Ovary (tissue), 9 donors: ENCODE data around the gene TBC1D5. TPM values are rescaled to one million over a fixed set of nuclear protein-coding genes. Genes with fewer than 3 reads are reported as not detected.

Experiments
- DNase-seq, 5 donors: peaks; one replicate each; pipeline ENCODE4 v3.0.0-alpha.2; 2019 to 2020
- H3K27ac ChIP-seq, 2 donors: fragments of 200-600 bp; one replicate each; pipeline versions ENCODE4 v1.5.1 to v1.8.0; 2019 to 2022
- H3K27me3 ChIP-seq: fragments of 200-600 bp; one replicate; pipeline ENCODE4 v1.8.0; 2022
- H3K36me3 ChIP-seq: fragments of 200-600 bp; sonication (generic); one replicate; pipeline ENCODE4 v1.5.1; 2019
- H3K4me1 ChIP-seq: one replicate; pipeline ENCODE4 v1.8.1; 2013; ENCODE audit warnings: mild to moderate bottlenecking, moderate library complexity; ENCODE audit not compliant: insufficient read depth
- H3K4me3 ChIP-seq: fragments of 200-600 bp; sonication (generic); one replicate; pipeline ENCODE4 v1.5.1; 2017
- H3K9me3 ChIP-seq, 2 donors: fragments of 200-600 bp in 1 of 2; sonication (generic) in 1 of 2; one replicate each; pipeline versions ENCODE4 v1.5.1 to v1.8.1; 2013 to 2019; ENCODE audit warnings: mild to moderate bottlenecking in 1 of 2, moderate library complexity in 1 of 2
- EP300 ChIP-seq: sonication (generic); formaldehyde crosslinking; IDR thresholded peaks from one replicate; pipeline ENCODE4 v1.6.1; 2017; ENCODE audit warnings: antibody characterized with exemption
- POLR2A ChIP-seq: fragments of 450-650 bp; IDR thresholded peaks from one replicate; pipeline ENCODE4 v1.6.1; 2017; ENCODE audit warnings: antibody characterized with exemption, mild to moderate bottlenecking, moderate library complexity
- WGBS, 3 donors: extraction: QIAGEN DNeasy Blood & Tissue Kit in 1 of 3; methylation state at CpG; one replicate each; pipeline versions ENCODE4 v1.1.5 to v1.1.7; 2013 to 2017; 5-methylcytosine and 5-hydroxymethylcytosine counted together
- intact Hi-C, 4 donors: fragments of 100-400 bp; cut with DNase I; formaldehyde crosslinking; loops; one replicate each; pipeline versions ENCODE4 v1.11.0 to v1.15.1; 2022 to 2023
- polyA plus RNA-seq, 2 donors: library from polyadenylated mRNA; stranded (reverse); fragments of 200-250 nt in 1 of 2; fragments of 350-450 nt in 1 of 2; fragmentation: Illumina TruSeq in 1 of 2; extraction: RNeasy Lipid Tissue Mini Kit (QIAGEN cat#74804) in 1 of 2; gene quantifications; one replicate each; pipeline ENCODE4 v1.2.3, GENCODE V29; 2013 to 2014
- total RNA-seq, 7 donors: library from RNA; depleted of rRNA in 2 of 7; stranded (reverse); fragments of >200 nt in 2 of 7; fragmentation: NEBNext Ultra II Directional in 3 of 7; extraction: Animal tissue kit (Norgen Biotek cat#: 25700) in 3 of 7; gene quantifications; one replicate each; pipeline versions ENCODE4 v1.1.0 to v1.2.4, GENCODE V29; 2016 to 2023
- TF ChIP-seq, protein P1 (sequence below), 3 donors: fragments of 450-650 bp in 2 of 3; fragments of 200-600 bp in 1 of 3; IDR thresholded peaks; one replicate each; pipeline versions ENCODE4 v1.5.1 to v1.8.0; 2016 to 2022; ENCODE audit warnings: antibody characterized with exemption in 3 of 3, mild to moderate bottlenecking in 1 of 3
- donor health status: DM: no; HTN: no; CAD: no; lungs with moderate emphysema.
- donor health status: DM: no; HTN: no; CAD: no.
- donor health status: Bipolar disorder and iron deficiency.
- donor health status: DM: yes; HTN: yes; CAD: no.
- donor health status: DM: no; HTN: no; CAD: no.
- donor health status: DM: yes; HTN: yes; CAD: no.

TBC1D5 gene
- total and polyA plus RNA-seq, 9 donors, result 20.7 to 73.5 (median 61.0) TPM

GRCh38 chr3:17588422-17588821 lies 154.0 kb downstream of the TBC1D5 start:
- intact Hi-C loops, result no loop called here
- peaks cover 0 to 9% of the 10 kb centered on the region in 2 donors for H3K9me3 ChIP-seq
- 92 to 97% (median 95%) methylated on average over 1 of the region's 1 CpG for WGBS, 3 donors
- no peak for TF ChIP-seq POLR2A
- TF ChIP-seq EP300, result no peak
- TF ChIP-seq, protein P1, sequence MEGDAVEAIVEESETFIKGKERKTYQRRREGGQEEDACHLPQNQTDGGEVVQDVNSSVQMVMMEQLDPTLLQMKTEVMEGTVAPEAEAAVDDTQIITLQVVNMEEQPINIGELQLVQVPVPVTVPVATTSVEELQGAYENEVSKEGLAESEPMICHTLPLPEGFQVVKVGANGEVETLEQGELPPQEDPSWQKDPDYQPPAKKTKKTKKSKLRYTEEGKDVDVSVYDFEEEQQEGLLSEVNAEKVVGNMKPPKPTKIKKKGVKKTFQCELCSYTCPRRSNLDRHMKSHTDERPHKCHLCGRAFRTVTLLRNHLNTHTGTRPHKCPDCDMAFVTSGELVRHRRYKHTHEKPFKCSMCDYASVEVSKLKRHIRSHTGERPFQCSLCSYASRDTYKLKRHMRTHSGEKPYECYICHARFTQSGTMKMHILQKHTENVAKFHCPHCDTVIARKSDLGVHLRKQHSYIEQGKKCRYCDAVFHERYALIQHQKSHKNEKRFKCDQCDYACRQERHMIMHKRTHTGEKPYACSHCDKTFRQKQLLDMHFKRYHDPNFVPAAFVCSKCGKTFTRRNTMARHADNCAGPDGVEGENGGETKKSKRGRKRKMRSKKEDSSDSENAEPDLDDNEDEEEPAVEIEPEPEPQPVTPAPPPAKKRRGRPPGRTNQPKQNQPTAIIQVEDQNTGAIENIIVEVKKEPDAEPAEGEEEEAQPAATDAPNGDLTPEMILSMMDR (IDR thresholded peaks at IDR 0.05), result no peak
- no peak for DNase-seq
- no peak overlapping the region for H3K27ac ChIP-seq
- H3K4me3 ChIP-seq, result no peak overlapping the region
- H3K4me1 ChIP-seq, result no peaks in the 10 kb centered on the region
- no peaks in the 10 kb centered on the region for H3K36me3 ChIP-seq
- no peaks in the 10 kb centered on the region for H3K27me3 ChIP-seq

GRCh38 chr3:17585394-17586325 lies 156.8 kb downstream of the TBC1D5 start:
- intact Hi-C loops, result no loop called here
- DNase-seq, result no peak
- Histone ChIP-seq H3K4me1 (no peaks in the 10 kb centered on the region), H3K36me3 (no peaks in the 10 kb centered on the region), H3K27me3 (no peaks in the 10 kb centered on the region), H3K4me3 (no peak overlapping the region), H3K9me3 (peaks cover 0 to 6% of the 10 kb centered on the region in 2 donors), H3K27ac (no peak overlapping the region)
- no peak for TF ChIP-seq EP300
- no peak for TF ChIP-seq POLR2A
- TF ChIP-seq, protein P1 (IDR thresholded peaks at IDR 0.05), result no peak
- 91 to 96% (median 93%) methylated on average over 2 of the region's 2 CpGs for WGBS, 3 donors

- H3K4me1 ChIP-seq, result no peaks in the 10 kb centered on the region
- H3K9me3 ChIP-seq, result no peaks in the 10 kb centered on the region
- TF ChIP-seq EP300 (no peak), POLR2A (no peak)
- TF ChIP-seq, protein P1 (IDR thresholded peaks at IDR 0.05), result no peak
- WGBS, 3 donors, result 93 to 95% (median 95%) methylated on average over 8 of the region's 8 CpGs
- DNase-seq, result no peak
- no peaks in the 10 kb centered on the region for H3K27me3 ChIP-seq
- no peaks in the 10 kb centered on the region for H3K36me3 ChIP-seq
- H3K4me3 ChIP-seq, result no peak overlapping the region
- H3K27ac ChIP-seq, result no peak overlapping the region
- intact Hi-C loops, result no loop called here
Measured at GRCh38 chr3:17584066-17584465, 158.4 kb downstream of the TBC1D5 start.

- no peak for TF ChIP-seq POLR2A
- TF ChIP-seq EP300, result no peak
- TF ChIP-seq, protein P1 (IDR thresholded peaks at IDR 0.05), result no peak
- no peak overlapping the region for H3K27ac ChIP-seq
- no peaks in the 10 kb centered on the region for H3K27me3 ChIP-seq
- no peaks in the 10 kb centered on the region for H3K36me3 ChIP-seq
- no peak overlapping the region for H3K4me3 ChIP-seq
- H3K4me1 ChIP-seq, result no peaks in the 10 kb centered on the region
- no peak for DNase-seq
- intact Hi-C loops, result no loop called here
- WGBS, 3 donors, result 96 to 99% (median 96%) methylated on average over 8 of the region's 8 CpGs
- H3K9me3 ChIP-seq, result no peaks in the 10 kb centered on the region
Measured at GRCh38 chr3:17583530-17583929, 158.9 kb downstream of the TBC1D5 start.
